ENCODE data around the gene RHOF. TPM values are rescaled to one million over a fixed set of nuclear protein-coding genes. Genes with fewer than 3 reads are reported as not detected.
A peak's percentile ranks its signal among the peaks of the same experiment; 100 is the strongest.

RHOF gene
- total and polyA plus RNA-seq, 5 donors from 2014 or later = 80.4 to 149 (median 96.4) TPM

DNA sequence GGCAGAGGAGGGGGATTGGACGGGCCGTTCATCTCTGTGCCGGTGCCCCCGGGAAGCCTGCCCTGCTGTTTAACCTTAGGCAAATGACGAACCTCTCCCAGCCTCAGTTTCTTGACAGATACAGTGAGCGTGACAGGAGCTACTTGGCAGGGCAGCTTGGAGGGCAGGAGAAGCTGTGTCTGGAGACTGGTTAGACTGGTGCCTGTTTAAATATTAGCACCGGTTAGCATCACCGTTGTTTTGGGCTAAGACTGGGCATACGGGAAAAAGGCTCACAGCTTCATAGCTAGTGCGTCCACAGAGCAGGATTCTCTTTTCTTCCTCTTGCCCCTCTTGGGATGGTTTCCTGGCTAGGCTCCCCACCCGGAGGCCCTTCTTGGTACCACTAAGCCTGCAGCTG, 38.7 kb downstream of the RHOF start:
- Histone ChIP-seq H3K36me3 (ENCODE audit: control insufficient read depth, insufficient read depth, low read length) (no peaks in the 10 kb centered on the region), H3K27ac (ENCODE audit: insufficient read depth, low read length, poor library complexity, severe bottlenecking) (no peak overlapping the region), H3K4me1 (ENCODE audit: control insufficient read depth, insufficient read depth, low read length, poor library complexity, severe bottlenecking) (peaks cover 5% of the 10 kb centered on the region), H3K27me3 (ENCODE audit: control insufficient read depth, insufficient read depth, low read length) (no peaks in the 10 kb centered on the region), H3K9me3 (ENCODE audit: control insufficient read depth in 2 of 2, low read length in 2 of 2) (no peaks in the 10 kb centered on the region), H3K4me3 (ENCODE audit: low read depth, low read length) (no peak overlapping the region)
- no peak for ATAC-seq (ENCODE audit: low read depth in 2 of 2)
- Mint-ChIP-seq H3K36me3 (no peaks in the 10 kb centered on the region), H3K9me3 (peaks cover 0 to 1% (median 0%) of the 10 kb centered on the region in 7 donors), H3K27ac (peak overlapping the region in 1 of 3 donors; percentile 72), H3K27me3 (no peaks in the 10 kb centered on the region), H3K4me3 (no peak overlapping the region), H3K4me1 (peaks cover 0 to 10% (median 7%) of the 10 kb centered on the region in 4 donors)
- no peak for DNase-seq

DNA sequence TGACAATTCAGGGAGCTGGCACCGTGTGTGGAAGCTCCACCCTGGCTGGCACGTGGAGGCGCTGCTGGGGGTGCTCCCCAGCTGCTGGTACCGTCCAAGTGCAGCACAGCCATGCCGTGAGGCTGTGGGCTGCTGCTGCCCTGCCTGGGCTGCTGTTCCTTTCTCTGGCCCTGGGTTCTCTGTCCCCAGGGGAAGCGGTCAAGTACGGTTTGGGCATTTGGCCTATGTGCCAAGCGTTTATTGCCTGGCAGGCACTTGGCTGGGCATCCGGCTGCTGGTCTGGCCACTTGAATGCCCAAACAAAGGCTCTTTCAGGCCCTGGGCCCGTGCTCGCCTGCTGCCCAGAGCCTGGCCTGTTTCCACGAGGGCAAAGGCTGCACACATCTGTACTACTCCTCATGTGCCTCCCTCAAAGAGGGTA, 39.6 kb downstream of the RHOF start:
- no peak overlapping the region for H3K4me3 Mint-ChIP-seq
- H3K27me3 ChIP-seq (ENCODE audit: control insufficient read depth, insufficient read depth, low read length) = no peaks in the 10 kb centered on the region
- H3K36me3 ChIP-seq (ENCODE audit: control insufficient read depth, insufficient read depth, low read length) = no peaks in the 10 kb centered on the region
- H3K4me1 Mint-ChIP-seq = peaks cover 0 to 10% (median 8%) of the 10 kb centered on the region in 4 donors
- H3K4me1 ChIP-seq (ENCODE audit: control insufficient read depth, insufficient read depth, low read length, poor library complexity, severe bottlenecking) = peaks cover 5% of the 10 kb centered on the region
- DNase-seq (no peak), ATAC-seq (ENCODE audit: low read depth in 2 of 2) (no peak)
- no peak overlapping the region for H3K4me3 ChIP-seq (ENCODE audit: low read depth, low read length)
- no peaks in the 10 kb centered on the region for H3K27me3 Mint-ChIP-seq
- no peaks in the 10 kb centered on the region for H3K36me3 Mint-ChIP-seq
- H3K9me3 ChIP-seq (ENCODE audit: control insufficient read depth in 2 of 2, low read length in 2 of 2) = no peaks in the 10 kb centered on the region
- H3K27ac Mint-ChIP-seq = no peak overlapping the region
- H3K9me3 Mint-ChIP-seq = peaks cover 0 to 1% (median 0%) of the 10 kb centered on the region in 7 donors
- no peak overlapping the region for H3K27ac ChIP-seq (ENCODE audit: insufficient read depth, low read length, poor library complexity, severe bottlenecking)

DNA sequence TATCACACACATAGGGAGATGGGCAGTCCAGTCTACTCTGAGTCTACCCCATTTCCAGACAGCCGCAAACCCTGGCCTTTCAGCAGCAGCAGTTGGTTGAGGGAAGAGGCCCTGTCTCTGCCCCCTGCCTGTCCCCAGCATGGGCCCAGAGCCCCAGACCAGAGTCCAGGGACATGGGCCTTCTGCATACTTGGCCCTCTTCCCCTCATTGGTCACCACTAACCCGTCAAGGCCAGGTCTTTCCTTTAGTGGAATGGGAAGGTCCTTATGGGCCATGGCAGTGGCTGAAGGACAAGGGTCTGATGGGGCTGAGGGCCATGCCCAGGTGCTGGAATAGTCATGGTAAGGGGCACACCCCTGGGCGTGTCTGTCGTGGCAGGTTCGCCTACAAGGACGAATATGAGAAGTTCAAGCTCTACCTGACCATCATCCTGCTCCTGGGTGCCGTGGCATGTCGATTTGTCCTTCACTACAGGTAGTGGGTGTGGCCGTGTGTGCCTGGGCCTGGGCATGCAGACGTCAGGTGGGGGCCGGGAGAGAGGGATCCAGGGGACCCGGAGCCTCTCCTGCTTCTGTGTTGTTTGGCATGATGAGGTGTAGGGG, 41.6 kb downstream of the RHOF start:
- no peaks in the 10 kb centered on the region for H3K27me3 Mint-ChIP-seq
- Histone ChIP-seq H3K27ac (ENCODE audit: insufficient read depth, low read length, poor library complexity, severe bottlenecking) (no peak overlapping the region), H3K27me3 (ENCODE audit: control insufficient read depth, insufficient read depth, low read length) (no peaks in the 10 kb centered on the region), H3K36me3 (ENCODE audit: control insufficient read depth, insufficient read depth, low read length) (no peaks in the 10 kb centered on the region), H3K4me3 (ENCODE audit: low read depth, low read length) (no peak overlapping the region), H3K9me3 (ENCODE audit: control insufficient read depth in 2 of 2, low read length in 2 of 2) (no peaks in the 10 kb centered on the region), H3K4me1 (ENCODE audit: control insufficient read depth, insufficient read depth, low read length, poor library complexity, severe bottlenecking) (peaks cover 5% of the 10 kb centered on the region)
- peaks cover 0 to 1% (median 0%) of the 10 kb centered on the region in 7 donors for H3K9me3 Mint-ChIP-seq
- peaks cover 0 to 12% (median 8%) of the 10 kb centered on the region in 4 donors for H3K4me1 Mint-ChIP-seq
- no peak for DNase-seq
- H3K27ac Mint-ChIP-seq = peak overlapping the region in 2 of 3 donors; percentile 20 to 91
- no peak overlapping the region for H3K4me3 Mint-ChIP-seq
- H3K36me3 Mint-ChIP-seq = no peaks in the 10 kb centered on the region
- no peak for ATAC-seq (ENCODE audit: low read depth in 2 of 2)

DNA sequence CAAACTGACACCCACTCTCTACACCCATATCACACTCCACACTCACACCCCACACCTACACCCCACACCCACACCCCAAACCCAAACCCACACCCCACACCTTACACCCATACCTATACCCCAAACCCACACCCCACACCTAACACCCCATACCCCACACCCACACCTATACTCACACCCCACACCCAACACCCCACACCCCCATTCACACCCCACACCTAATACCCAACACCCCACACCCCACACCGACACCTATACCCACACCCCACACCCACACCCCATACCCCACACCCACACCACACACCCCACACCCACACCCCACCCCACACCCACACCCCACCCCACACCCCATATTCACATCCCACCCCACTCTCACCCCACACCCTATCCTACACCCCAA, 42.5 kb downstream of the RHOF start:
- no peaks in the 10 kb centered on the region for H3K36me3 Mint-ChIP-seq
- no peak for DNase-seq
- no peaks in the 10 kb centered on the region for H3K9me3 ChIP-seq (ENCODE audit: control insufficient read depth in 2 of 2, low read length in 2 of 2)
- H3K27ac Mint-ChIP-seq = peak overlapping the region in 1 of 3 donors; percentile 46
- no peak overlapping the region for H3K4me3 ChIP-seq (ENCODE audit: low read depth, low read length)
- no peaks in the 10 kb centered on the region for H3K36me3 ChIP-seq (ENCODE audit: control insufficient read depth, insufficient read depth, low read length)
- H3K27me3 ChIP-seq (ENCODE audit: control insufficient read depth, insufficient read depth, low read length) = no peaks in the 10 kb centered on the region
- H3K4me1 Mint-ChIP-seq = peaks cover 0 to 7% (median 4%) of the 10 kb centered on the region in 4 donors
- peaks cover 5% of the 10 kb centered on the region for H3K4me1 ChIP-seq (ENCODE audit: control insufficient read depth, insufficient read depth, low read length, poor library complexity, severe bottlenecking)
- no peak overlapping the region for H3K27ac ChIP-seq (ENCODE audit: insufficient read depth, low read length, poor library complexity, severe bottlenecking)
- H3K9me3 Mint-ChIP-seq = peaks cover 0 to 1% (median 0%) of the 10 kb centered on the region in 7 donors
- H3K4me3 Mint-ChIP-seq = no peak overlapping the region
- no peaks in the 10 kb centered on the region for H3K27me3 Mint-ChIP-seq
- ATAC-seq (ENCODE audit: low read depth in 2 of 2) = no peak

DNA sequence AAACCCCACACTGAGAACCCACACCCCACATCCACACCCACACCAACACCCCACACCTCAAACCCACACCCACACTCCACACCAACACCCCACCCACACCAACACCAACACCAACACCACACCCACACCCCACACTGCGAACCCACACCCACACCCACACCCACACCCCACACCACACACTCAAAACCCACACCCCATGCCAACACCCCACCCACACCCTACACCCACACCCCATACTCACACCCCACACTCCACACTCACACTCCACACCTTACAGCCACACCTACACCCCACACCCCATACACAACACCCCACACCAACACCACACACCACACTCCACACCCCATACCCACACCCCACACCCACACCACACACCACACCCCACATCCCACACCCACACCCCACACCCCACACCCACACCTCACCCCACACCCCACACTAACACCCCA, 43.0 kb downstream of the RHOF start:
- ATAC-seq (ENCODE audit: low read depth in 2 of 2) = no peak
- Histone ChIP-seq H3K27ac (ENCODE audit: insufficient read depth, low read length, poor library complexity, severe bottlenecking) (no peak overlapping the region), H3K27me3 (ENCODE audit: control insufficient read depth, insufficient read depth, low read length) (no peaks in the 10 kb centered on the region), H3K4me3 (ENCODE audit: low read depth, low read length) (no peak overlapping the region), H3K4me1 (ENCODE audit: control insufficient read depth, insufficient read depth, low read length, poor library complexity, severe bottlenecking) (peaks cover 5% of the 10 kb centered on the region), H3K9me3 (ENCODE audit: control insufficient read depth in 2 of 2, low read length in 2 of 2) (no peaks in the 10 kb centered on the region), H3K36me3 (ENCODE audit: control insufficient read depth, insufficient read depth, low read length) (no peaks in the 10 kb centered on the region)
- Mint-ChIP-seq H3K27me3 (no peaks in the 10 kb centered on the region), H3K4me1 (peaks cover 0 to 7% (median 4%) of the 10 kb centered on the region in 4 donors), H3K36me3 (no peaks in the 10 kb centered on the region), H3K27ac (no peak overlapping the region), H3K4me3 (no peak overlapping the region), H3K9me3 (peaks cover 0 to 1% (median 0%) of the 10 kb centered on the region in 7 donors)
- peak in 1 of 3 donors; percentile 11 for DNase-seq

DNA sequence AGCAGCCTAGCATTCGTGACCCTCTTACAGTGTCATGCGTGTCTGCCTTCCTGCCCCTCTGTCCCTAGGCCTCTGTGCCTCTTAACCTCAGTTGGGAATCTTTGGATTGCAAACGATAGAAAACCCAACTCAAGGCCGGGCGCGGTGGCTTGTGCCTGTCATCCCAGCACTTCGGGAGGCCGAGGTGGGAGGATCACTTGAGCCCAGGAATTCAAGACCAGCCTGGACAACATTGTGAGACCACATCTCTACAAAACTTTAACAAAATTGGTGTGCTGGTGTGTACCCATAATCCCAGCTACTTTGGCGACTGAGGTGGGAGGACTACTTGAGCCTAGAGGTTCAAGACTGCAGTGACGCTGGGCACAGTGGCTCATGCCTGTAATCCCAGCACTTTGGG, 44.2 kb downstream of the RHOF start:
- H3K27ac Mint-ChIP-seq = peak overlapping the region in 2 of 3 donors; percentile 70 to 76
- H3K27me3 Mint-ChIP-seq = no peaks in the 10 kb centered on the region
- no peak overlapping the region for H3K27ac ChIP-seq (ENCODE audit: insufficient read depth, low read length, poor library complexity, severe bottlenecking)
- peaks cover 0 to 1% (median 0%) of the 10 kb centered on the region in 7 donors for H3K9me3 Mint-ChIP-seq
- no peak for DNase-seq
- peaks cover under 1% of the 10 kb centered on the region for H3K36me3 Mint-ChIP-seq
- no peaks in the 10 kb centered on the region for H3K9me3 ChIP-seq (ENCODE audit: control insufficient read depth in 2 of 2, low read length in 2 of 2)
- no peak overlapping the region for H3K4me3 ChIP-seq (ENCODE audit: low read depth, low read length)
- H3K4me3 Mint-ChIP-seq = no peak overlapping the region
- no peak for ATAC-seq (ENCODE audit: low read depth in 2 of 2)
- no peaks in the 10 kb centered on the region for H3K36me3 ChIP-seq (ENCODE audit: control insufficient read depth, insufficient read depth, low read length)
- peaks cover 0 to 7% (median 3%) of the 10 kb centered on the region in 4 donors for H3K4me1 Mint-ChIP-seq
- H3K27me3 ChIP-seq (ENCODE audit: control insufficient read depth, insufficient read depth, low read length) = no peaks in the 10 kb centered on the region
- H3K4me1 ChIP-seq (ENCODE audit: control insufficient read depth, insufficient read depth, low read length, poor library complexity, severe bottlenecking) = peaks cover 5% of the 10 kb centered on the region

DNA sequence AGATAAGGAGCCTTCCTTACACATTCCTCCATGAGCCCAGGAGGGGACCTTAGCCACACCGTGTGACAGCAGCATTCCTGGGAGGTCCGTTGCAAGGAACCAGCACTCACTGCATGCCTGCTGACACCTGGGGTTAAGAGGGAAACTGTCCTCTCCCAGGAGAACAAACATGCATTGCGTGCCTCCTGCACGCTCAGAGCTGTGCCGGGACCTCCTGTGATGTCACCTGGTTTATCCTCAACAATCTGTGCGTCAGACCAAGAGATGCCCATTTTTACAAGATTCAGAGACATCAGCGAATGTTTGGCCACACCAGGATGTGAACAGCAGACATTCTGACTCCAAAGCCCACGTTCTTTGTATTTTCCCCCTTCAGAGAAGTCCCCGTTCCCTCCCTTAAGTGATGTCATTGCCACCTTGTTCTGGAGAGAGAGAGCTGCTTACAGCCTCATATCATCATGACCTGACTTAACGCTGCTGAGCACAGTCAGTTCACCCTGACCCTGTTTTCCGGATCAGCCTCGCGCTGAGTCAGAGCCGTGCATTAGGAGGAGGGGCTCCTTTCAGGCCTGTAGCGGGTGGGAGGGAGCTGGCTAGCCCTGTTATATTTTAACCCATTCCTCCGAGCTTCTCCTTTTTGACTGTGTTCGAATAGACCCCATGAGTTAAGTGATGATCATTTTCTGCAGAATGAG, 44.8 kb downstream of the RHOF start:
- ATAC-seq (ENCODE audit: low read depth in 2 of 2) (peak; percentile 63 to 69), DNase-seq (peak in 1 of 3 donors; percentile 12)
- Mint-ChIP-seq H3K27me3 (no peaks in the 10 kb centered on the region), H3K27ac (peak overlapping the region; percentile 34 to 76 (median 70)), H3K9me3 (peaks cover 0 to 1% (median 0%) of the 10 kb centered on the region in 7 donors), H3K36me3 (peaks cover 3% of the 10 kb centered on the region), H3K4me1 (peaks cover 0 to 7% (median 3%) of the 10 kb centered on the region in 4 donors), H3K4me3 (no peak overlapping the region)
- H3K9me3 ChIP-seq (ENCODE audit: control insufficient read depth in 2 of 2, low read length in 2 of 2) = no peaks in the 10 kb centered on the region
- peaks cover 5% of the 10 kb centered on the region for H3K4me1 ChIP-seq (ENCODE audit: control insufficient read depth, insufficient read depth, low read length, poor library complexity, severe bottlenecking)
- no peak overlapping the region for H3K27ac ChIP-seq (ENCODE audit: insufficient read depth, low read length, poor library complexity, severe bottlenecking)
- no peaks in the 10 kb centered on the region for H3K27me3 ChIP-seq (ENCODE audit: control insufficient read depth, insufficient read depth, low read length)
- no peaks in the 10 kb centered on the region for H3K36me3 ChIP-seq (ENCODE audit: control insufficient read depth, insufficient read depth, low read length)
- H3K4me3 ChIP-seq (ENCODE audit: low read depth, low read length) = no peak overlapping the region
